Hepatocyte (in vitro differentiated cells): ENCODE results near the gene BSN.

Source experiments
- CTCF ChIP-seq: fragments of 200-600 bp; sonication (generic); IDR thresholded peaks from 2 replicates; pipeline ENCODE4 v1.5.1; 2016; ENCODE audit warnings: antibody characterized with exemption, mild to moderate bottlenecking; ENCODE audit not compliant: poor library complexity
- EZH2 ChIP-seq: fragments of 200-600 bp; sonication (generic); IDR thresholded peaks from 2 replicates; pipeline ENCODE4 v1.6.1; 2016; ENCODE audit warnings: antibody characterized with exemption, mild to moderate bottlenecking, borderline replicate concordance

GRCh38 chr3:49667701-49668413 is 113.6 kb downstream of the BSN start:
- no peak for TF ChIP-seq EZH2
- no peak for TF ChIP-seq CTCF
